HT-29 (cell line): Measurements from ENCODE around the gene RHOXF1. TPM values are rescaled to one million over a fixed set of nuclear protein-coding genes. Genes with fewer than 3 reads are reported as not detected.
A peak's percentile ranks its signal among the peaks of the same experiment; 100 is the strongest.
"Not testable (repeated sequence)": the region's sequence is repeated elsewhere in the genome, so short reads cannot be mapped to it uniquely, and the experiment has no call there.

ENCODE experiments used
- DNase-seq: peaks from one replicate; pipeline ENCODE4 v3.0.0-alpha.2; 2015; ENCODE audit warnings: low spot score
- total RNA-seq: library from RNA; depleted of rRNA; stranded (reverse); fragments of >200 nt; shearing (Covaris generic); gene quantifications from 2 replicates; pipeline ENCODE4 v1.2.3, GENCODE V29; 2014; rRNA removed

Gene RHOXF1
- not detected in 2 replicates for total RNA-seq

GRCh38 chrX:120115438-120115963 lies at the start of gene RHOXF1:
Gene RHOXF1, minus strand, starts transcription at chrX:120115913. Its CDS starts 51 bp downstream, at chrX:120115862.
- DNase-seq: no peak

GRCh38 chrX:120159086-120159485 lies 43.4 kb upstream of the RHOXF1 start:
- DNase-seq: not testable (repeated sequence)

- not testable (repeated sequence) for DNase-seq
Observed at GRCh38 chrX:120158313-120158712, 42.6 kb upstream of the RHOXF1 start, which contains the start of gene RHOXF2. Gene RHOXF2, plus strand, starts transcription at chrX:120158613. Its CDS starts 138 bp downstream, at chrX:120158751.

GRCh38 chrX:120150109-120150744 lies 34.5 kb upstream of the RHOXF1 start:
- DNase-seq: not testable (repeated sequence)

- DNase-seq: no peak
Observed at GRCh38 chrX:120147537-120147936, 31.8 kb upstream of the RHOXF1 start.

GRCh38 chrX:120146323-120146722 lies 30.6 kb upstream of the RHOXF1 start:
- not testable (repeated sequence) for DNase-seq

GRCh38 chrX:120145295-120145925 lies 29.7 kb upstream of the RHOXF1 start:
- no peak for DNase-seq

GRCh38 chrX:120144178-120144844 lies 28.6 kb upstream of the RHOXF1 start:
- peak; percentile 33 for DNase-seq

GRCh38 chrX:120140293-120140981 lies 24.7 kb upstream of the RHOXF1 start:
- DNase-seq: no peak

- DNase-seq: no peak
Observed at GRCh38 chrX:120137439-120137838, 21.7 kb upstream of the RHOXF1 start.

- no peak for DNase-seq
Observed at GRCh38 chrX:120136840-120137239, 21.1 kb upstream of the RHOXF1 start.

GRCh38 chrX:120136128-120136527 lies 20.4 kb upstream of the RHOXF1 start:
- DNase-seq: no peak

- DNase-seq: not testable (repeated sequence)
Observed at GRCh38 chrX:120128306-120128846, 12.7 kb upstream of the RHOXF1 start.

GRCh38 chrX:120125444-120125843 lies 9.7 kb upstream of the RHOXF1 start:
- no peak for DNase-seq

GRCh38 chrX:120120223-120120622 lies 4.5 kb upstream of the RHOXF1 start:
- no peak for DNase-seq

GRCh38 chrX:120111611-120112010 lies 4.1 kb downstream of the RHOXF1 start:
- DNase-seq: no peak

- DNase-seq: no peak
Observed at GRCh38 chrX:120109378-120109777, 6.3 kb downstream of the RHOXF1 start.

- DNase-seq: not testable (repeated sequence)
Observed at GRCh38 chrX:120104707-120105106, 11.0 kb downstream of the RHOXF1 start.

GRCh38 chrX:120101057-120101456 lies 14.7 kb downstream of the RHOXF1 start:
- not testable (repeated sequence) for DNase-seq

- DNase-seq: no peak
Observed at GRCh38 chrX:120090208-120090607, 25.5 kb downstream of the RHOXF1 start.

- DNase-seq: no peak
Observed at GRCh38 chrX:120087289-120088017, 28.3 kb downstream of the RHOXF1 start.
